ENCODE measurements around the gene ATG5. TPM values are rescaled to one million over a fixed set of nuclear protein-coding genes. Genes with fewer than 3 reads are reported as not detected.

ATG5 gene
- total RNA-seq, 1 experiment from 2014 or later = 51.4 TPM

DNA sequence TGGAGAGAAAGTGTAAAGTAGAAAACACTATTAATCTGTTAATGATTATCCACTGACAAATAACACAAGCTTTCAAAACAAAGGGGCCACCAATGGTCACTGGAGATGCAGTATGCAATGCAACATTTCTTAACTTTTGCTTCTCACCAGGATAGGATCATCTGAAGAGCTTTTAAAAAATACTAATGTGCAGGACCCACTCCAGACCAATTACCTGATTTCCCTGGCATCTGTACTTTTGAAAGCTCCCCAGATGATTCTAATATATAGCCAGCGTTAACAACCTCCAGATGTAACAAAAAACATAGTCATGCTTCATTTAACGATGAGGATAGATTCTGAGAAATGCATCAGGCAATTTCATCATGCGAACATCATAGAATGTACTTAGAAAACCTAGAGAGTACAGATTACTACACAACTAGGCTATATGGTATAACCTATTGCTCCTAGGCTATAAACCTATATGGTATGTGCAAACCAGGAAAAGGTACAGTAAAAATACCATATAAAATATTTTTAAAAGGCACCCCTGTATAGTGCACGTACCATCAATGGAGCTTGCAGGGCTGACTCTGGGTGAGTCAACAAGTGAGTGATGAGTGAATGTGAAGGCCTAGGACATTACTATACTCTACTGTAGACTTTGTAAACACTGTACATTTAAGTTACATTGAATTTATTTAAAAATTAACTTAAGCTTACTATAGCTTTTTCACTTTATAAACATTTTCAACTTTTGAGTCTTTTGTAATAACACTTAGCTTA, 69.2 kb downstream of the ATG5 start:
- intact Hi-C loops (cut with micrococcal nuclease; ENCODE audit: unreplicated experiment) (no loop called here), in situ Hi-C loops (cut with HindIII; ENCODE audit: low pct_unique_long_range_greater_than_20kb, low sequenced_read_pairs) (no loop called here)
- DNase-seq (ENCODE audit: low read depth, low spot score) (no peak), ATAC-seq (no peak)
- no peak overlapping the region for H3K27ac ChIP-seq (ENCODE audit: low read length)
- ChIA-PET POLR2A (no interaction called here), CTCF (no interaction called here)
- H3K4me3 ChIP-seq (ENCODE audit: low read depth in 2 of 2, low read length in 2 of 2) = no peak overlapping the region
- H3K4me1 ChIP-seq (ENCODE audit: control insufficient read depth, insufficient read depth, low read length) = peaks cover 17% of the 10 kb centered on the region
- no TSS peak for BruUV-seq (replicated peaks)
- H3K27me3 ChIP-seq (ENCODE audit: control insufficient read depth, insufficient read depth, low read length) = no peaks in the 10 kb centered on the region
- no peaks in the 10 kb centered on the region for H3K9me3 ChIP-seq (ENCODE audit: control insufficient read depth, insufficient read depth, low read depth, low read length)
- no peaks in the 10 kb centered on the region for H3K36me3 ChIP-seq (ENCODE audit: control insufficient read depth, insufficient read depth, low read length)
- TF ChIP-seq, protein P1, sequence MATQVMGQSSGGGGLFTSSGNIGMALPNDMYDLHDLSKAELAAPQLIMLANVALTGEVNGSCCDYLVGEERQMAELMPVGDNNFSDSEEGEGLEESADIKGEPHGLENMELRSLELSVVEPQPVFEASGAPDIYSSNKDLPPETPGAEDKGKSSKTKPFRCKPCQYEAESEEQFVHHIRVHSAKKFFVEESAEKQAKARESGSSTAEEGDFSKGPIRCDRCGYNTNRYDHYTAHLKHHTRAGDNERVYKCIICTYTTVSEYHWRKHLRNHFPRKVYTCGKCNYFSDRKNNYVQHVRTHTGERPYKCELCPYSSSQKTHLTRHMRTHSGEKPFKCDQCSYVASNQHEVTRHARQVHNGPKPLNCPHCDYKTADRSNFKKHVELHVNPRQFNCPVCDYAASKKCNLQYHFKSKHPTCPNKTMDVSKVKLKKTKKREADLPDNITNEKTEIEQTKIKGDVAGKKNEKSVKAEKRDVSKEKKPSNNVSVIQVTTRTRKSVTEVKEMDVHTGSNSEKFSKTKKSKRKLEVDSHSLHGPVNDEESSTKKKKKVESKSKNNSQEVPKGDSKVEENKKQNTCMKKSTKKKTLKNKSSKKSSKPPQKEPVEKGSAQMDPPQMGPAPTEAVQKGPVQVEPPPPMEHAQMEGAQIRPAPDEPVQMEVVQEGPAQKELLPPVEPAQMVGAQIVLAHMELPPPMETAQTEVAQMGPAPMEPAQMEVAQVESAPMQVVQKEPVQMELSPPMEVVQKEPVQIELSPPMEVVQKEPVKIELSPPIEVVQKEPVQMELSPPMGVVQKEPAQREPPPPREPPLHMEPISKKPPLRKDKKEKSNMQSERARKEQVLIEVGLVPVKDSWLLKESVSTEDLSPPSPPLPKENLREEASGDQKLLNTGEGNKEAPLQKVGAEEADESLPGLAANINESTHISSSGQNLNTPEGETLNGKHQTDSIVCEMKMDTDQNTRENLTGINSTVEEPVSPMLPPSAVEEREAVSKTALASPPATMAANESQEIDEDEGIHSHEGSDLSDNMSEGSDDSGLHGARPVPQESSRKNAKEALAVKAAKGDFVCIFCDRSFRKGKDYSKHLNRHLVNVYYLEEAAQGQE (IDR thresholded peaks at IDR 0.05; ENCODE audit: insufficient read depth in 1 of 2, low read depth in 2 of 2, low read length in 1 of 2) = no peak
- TF ChIP-seq POLR2AphosphoS5 (IDR thresholded peaks at IDR 0.05; ENCODE audit: low read depth, low read length) = no peak
- TF ChIP-seq TCF7L2 (IDR thresholded peaks at IDR 0.05; ENCODE audit: low read depth, low read length) = no peak
- TF ChIP-seq SIN3A (IDR thresholded peaks at IDR 0.05; ENCODE audit: borderline replicate concordance, insufficient read depth, low read depth, low read length) = no peak
- TF ChIP-seq, protein P2, sequence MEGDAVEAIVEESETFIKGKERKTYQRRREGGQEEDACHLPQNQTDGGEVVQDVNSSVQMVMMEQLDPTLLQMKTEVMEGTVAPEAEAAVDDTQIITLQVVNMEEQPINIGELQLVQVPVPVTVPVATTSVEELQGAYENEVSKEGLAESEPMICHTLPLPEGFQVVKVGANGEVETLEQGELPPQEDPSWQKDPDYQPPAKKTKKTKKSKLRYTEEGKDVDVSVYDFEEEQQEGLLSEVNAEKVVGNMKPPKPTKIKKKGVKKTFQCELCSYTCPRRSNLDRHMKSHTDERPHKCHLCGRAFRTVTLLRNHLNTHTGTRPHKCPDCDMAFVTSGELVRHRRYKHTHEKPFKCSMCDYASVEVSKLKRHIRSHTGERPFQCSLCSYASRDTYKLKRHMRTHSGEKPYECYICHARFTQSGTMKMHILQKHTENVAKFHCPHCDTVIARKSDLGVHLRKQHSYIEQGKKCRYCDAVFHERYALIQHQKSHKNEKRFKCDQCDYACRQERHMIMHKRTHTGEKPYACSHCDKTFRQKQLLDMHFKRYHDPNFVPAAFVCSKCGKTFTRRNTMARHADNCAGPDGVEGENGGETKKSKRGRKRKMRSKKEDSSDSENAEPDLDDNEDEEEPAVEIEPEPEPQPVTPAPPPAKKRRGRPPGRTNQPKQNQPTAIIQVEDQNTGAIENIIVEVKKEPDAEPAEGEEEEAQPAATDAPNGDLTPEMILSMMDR (IDR thresholded peaks at IDR 0.05) = no peak

DNA sequence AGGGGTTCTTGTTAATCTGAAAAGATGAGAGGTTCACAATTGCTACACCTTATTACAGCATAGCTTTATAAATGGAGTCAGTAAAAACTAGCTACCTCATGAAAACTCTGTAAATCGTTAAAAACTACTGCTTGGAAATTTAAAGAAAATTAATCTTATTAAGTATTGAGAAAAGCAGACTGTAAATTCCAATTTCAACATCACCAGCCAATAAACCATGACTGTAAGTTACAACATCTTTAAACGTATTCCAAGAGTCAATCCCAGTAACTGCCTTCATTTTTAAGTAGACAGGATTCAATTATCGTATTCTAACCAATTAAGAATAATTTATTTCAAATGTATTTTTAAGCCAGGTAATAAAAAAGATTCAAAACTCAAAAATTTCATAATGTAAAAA, 70.3 kb downstream of the ATG5 start:
- ATAC-seq = no peak
- in situ Hi-C loops (cut with HindIII; ENCODE audit: low pct_unique_long_range_greater_than_20kb, low sequenced_read_pairs) = no loop called here
- intact Hi-C loops (cut with micrococcal nuclease; ENCODE audit: unreplicated experiment) = no loop called here
- H3K27ac ChIP-seq (ENCODE audit: low read length) = no peak overlapping the region
- ChIA-PET CTCF (no interaction called here), POLR2A (no interaction called here)
- no TSS peak for BruUV-seq (replicated peaks)
- H3K36me3 ChIP-seq (ENCODE audit: control insufficient read depth, insufficient read depth, low read length) = no peaks in the 10 kb centered on the region
- DNase-seq (ENCODE audit: low read depth, low spot score) = no peak
- H3K9me3 ChIP-seq (ENCODE audit: control insufficient read depth, insufficient read depth, low read depth, low read length) = no peaks in the 10 kb centered on the region
- no peak overlapping the region for H3K4me3 ChIP-seq (ENCODE audit: low read depth in 2 of 2, low read length in 2 of 2)
- peaks cover 17% of the 10 kb centered on the region for H3K4me1 ChIP-seq (ENCODE audit: control insufficient read depth, insufficient read depth, low read length)
- H3K27me3 ChIP-seq (ENCODE audit: control insufficient read depth, insufficient read depth, low read length) = no peaks in the 10 kb centered on the region
- TF ChIP-seq, protein P2 (IDR thresholded peaks at IDR 0.05) = no peak
- TF ChIP-seq POLR2AphosphoS5 (IDR thresholded peaks at IDR 0.05; ENCODE audit: low read depth, low read length) = no peak
- TF ChIP-seq, protein P1 (IDR thresholded peaks at IDR 0.05; ENCODE audit: insufficient read depth in 1 of 2, low read depth in 2 of 2, low read length in 1 of 2) = no peak
- no peak for TF ChIP-seq TCF7L2 (IDR thresholded peaks at IDR 0.05; ENCODE audit: low read depth, low read length)
- no peak for TF ChIP-seq SIN3A (IDR thresholded peaks at IDR 0.05; ENCODE audit: borderline replicate concordance, insufficient read depth, low read depth, low read length)

Data from Panc1 (cell line).